GM18511 (cell line): ENCODE data around the gene WBP2NL.
"Not testable (repeated sequence)": the region's sequence is repeated elsewhere in the genome, so short reads cannot be mapped to it uniquely, and the experiment has no call there.

Source experiments
- ATAC-seq: cut with Tn5 transposase; IDR thresholded peaks from one replicate; pipeline ENCODE4 v1.9.1; 2021; ENCODE audit warnings: mild to moderate bottlenecking, moderate library complexity; ENCODE audit not compliant: unreplicated experiment

The WBP2NL gene, protein sequence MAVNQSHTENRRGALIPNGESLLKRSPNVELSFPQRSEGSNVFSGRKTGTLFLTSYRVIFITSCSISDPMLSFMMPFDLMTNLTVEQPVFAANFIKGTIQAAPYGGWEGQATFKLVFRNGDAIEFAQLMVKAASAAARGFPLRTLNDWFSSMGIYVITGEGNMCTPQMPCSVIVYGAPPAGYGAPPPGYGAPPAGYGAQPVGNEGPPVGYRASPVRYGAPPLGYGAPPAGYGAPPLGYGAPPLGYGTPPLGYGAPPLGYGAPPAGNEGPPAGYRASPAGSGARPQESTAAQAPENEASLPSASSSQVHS

DNA sequence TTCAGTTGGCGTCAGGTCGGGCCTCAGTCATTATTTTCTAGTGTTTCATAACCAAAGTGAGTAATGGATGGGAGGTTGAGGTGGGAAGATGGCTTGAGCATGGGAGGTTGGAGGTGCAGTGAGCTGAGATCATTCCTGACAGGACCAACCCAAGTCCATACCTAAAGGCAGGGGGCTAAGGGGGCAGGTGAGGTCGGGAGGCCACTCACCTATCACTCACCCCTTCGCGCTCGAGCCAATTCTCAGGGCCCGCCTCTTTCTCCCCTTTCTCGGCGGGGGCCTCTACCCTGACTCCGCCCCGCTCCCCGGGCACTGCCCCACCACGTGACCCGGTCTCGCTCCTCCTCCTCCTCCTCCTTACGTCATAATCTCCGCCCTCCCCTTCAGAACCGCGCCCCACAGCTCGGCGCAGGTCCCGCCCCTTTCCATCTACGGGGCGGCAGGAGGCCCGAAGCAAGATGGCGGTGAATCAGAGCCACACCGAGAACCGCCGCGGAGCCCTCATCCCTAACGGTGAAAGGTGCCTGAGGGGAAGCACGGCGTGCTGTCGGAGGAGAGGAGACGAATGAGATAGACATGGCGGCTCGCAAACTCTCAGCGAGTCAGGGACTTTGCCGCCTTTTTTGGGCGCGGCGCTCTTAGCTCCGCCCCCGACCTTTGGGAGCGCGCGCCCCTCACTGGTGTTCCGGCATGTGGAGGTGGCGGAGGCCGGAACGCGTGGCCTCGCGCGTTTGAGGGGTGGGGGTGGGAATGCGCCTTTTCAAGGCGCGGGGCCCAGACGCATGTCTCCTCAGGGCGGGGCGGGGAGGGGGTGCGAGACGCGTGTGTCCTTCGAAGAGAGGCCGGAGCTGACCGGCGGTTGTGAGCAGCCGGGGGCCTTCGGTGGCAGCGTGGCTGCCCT is at the start of gene WBP2NL:
Gene WBP2NL, plus strand, starts transcription at position 428 of the 901 bp plus-strand sequence. Its CDS starts 31 bp downstream, at position 459.
- ATAC-seq = peak; percentile 83

DNA sequence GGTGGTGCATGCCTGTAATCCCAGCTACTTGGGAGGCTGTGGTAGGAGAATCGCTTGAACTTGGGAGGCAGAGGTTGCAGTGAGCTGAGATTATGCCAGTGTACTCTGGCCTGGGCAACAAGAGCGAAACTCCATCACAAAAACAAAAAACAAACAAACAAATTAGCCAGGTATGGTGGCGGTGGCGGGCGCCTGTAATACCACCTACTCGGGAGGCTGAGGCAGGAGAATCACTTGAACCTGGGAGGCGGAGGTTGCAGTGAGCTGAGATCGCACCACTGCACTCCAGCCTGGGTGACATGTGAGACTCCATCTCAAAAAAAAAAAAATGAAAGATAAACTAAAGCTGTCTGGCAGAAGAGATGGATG is 49.7 kb upstream of the WBP2NL start:
- not testable (repeated sequence) for ATAC-seq

DNA sequence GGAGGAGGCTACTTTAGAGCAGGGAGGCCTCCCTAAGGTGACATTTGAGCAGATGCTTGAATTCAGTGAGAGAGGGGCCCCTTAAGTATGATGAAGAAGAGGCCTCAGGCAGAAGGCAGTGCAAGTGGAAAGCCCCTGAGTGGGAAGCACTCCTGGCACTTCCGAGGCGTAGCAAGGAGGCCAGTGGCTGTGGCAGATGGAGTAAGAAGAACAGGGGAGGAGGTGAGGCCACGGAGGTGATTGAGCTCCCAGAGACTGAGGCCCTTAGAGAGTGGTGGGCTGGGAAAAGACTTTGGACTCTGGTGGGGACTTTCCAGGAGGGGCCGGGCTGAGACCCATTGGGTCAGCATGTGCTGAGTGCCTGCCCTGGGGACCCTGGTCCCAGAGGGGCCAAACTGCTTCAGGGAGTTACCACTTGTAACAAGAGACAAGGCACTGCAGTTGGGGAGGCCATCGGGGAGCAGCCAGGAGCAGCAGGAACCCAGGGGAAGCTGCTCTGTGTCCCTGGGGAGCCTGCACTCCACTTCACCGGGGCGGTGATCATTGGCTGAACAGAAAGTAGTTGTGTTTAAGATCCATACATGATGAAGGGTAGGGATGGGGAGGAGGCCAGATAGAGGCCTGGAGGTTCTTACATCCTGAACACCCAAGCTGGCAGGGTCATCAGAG is 49.2 kb upstream of the WBP2NL start:
- no peak for ATAC-seq

DNA sequence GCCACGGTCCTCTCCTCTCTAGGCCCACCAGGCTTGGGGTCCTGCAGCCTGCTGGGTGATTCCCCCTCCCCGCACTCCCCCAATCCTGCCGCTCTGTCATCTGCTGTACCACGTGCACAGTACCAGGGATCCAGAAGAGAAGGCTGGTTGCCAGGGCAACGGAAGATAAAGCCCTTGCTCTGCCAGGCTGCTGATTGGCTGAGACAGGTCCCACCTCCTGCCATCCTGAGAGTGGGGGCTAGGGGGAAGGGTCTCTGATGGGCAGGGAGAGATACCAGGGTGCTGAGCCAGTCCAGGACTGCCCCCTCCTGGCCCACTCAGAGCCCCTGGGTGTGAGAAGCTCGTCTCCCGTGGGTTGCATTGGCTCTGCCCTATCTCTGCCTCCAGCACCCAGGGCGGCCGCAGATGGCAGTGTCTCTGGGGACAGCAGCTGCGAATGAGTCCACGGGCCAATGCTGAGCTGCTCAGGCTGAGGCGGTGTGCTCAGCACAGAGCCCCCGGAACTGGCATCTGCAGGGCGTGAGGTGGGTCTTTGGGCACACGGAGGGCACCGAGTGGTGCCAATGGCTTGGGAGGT is 46.6 kb upstream of the WBP2NL start, which contains the start of gene SMIM45:
Gene SMIM45, plus strand, starts transcription at position 253 of the 577 bp plus-strand sequence.
- ATAC-seq = no peak

DNA sequence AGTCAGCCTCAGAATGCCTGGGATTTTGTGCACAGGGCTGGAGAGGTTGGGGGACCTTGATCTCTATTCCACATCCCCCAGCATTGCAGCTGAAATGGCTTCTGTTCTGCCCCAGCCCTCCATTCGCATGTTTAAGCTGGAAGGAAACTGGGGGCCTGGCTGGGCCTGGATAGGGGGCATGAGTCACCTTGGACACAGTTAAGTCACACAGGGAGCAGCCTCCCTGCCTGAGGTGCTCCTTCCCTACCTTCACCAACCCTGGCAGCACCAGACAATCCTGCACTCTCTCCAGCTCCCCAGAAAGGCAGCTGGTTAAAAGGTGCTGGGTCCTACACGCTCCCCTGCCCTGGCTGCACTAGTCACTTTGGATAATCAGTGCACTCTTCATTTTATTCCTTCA is 45.9 kb upstream of the WBP2NL start:
- ATAC-seq = no peak

DNA sequence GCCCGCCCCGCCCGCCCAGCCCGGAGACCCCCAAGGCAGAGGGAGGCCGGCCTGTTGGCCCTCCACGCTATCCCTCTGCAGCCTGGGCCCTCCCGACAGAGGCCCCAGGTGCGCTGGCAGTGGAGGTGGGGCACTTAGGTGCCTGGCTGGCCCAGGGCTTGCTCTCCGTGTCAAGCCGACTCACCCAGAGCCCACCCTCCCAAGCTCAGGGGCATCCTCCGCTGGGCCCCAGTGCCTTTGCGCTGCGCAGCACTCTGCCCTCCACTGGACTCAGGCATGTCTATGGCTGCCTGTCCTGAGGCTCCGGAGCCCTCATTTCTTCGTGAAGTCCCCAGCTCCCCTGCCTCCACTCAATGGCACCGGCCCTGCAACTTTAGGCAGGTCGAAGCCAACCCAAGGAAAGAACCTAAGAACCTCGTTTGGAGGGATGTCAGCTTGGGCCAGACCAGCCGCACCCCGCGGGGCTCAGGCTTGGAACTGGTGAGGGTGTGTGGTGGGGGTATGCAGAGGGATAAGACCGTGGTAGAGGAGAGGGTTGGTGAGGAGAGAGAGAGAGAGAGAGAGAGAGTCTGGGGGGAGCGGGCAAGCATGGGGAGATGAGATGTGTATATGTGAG is 40.5 kb upstream of the WBP2NL start:
- ATAC-seq = no peak

DNA sequence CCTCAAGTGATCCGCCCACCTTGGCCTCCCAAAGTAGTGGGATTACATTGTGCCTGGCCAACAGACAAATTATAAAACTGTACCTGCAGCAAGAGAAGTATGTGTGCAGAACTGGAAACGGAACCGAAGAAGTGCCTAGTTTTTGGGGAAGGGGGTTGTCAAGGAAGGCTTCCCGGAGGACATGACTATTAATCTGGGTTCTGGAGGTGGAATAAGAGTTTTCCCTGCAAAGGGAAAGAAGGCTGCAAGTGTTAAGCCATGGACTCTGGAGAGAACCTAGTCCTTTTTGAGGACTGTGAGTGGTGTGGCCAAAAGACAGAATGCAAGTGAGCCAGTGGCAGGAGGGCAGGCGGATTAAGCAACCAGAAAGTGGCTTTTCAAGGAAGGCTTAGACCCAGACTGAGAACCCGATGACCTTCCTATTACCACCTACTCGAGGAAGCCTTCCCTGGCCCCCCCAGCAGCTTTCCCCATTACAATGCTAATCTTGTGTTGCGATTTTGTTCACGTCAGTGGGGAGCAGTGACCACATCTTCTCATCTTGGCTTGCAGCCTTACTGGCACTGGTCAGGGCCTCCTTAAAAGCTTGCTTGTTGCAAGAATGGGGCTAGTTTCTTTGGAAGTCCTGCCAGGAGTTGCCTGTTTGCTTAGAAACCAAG is 35.0 kb upstream of the WBP2NL start:
- no peak for ATAC-seq

DNA sequence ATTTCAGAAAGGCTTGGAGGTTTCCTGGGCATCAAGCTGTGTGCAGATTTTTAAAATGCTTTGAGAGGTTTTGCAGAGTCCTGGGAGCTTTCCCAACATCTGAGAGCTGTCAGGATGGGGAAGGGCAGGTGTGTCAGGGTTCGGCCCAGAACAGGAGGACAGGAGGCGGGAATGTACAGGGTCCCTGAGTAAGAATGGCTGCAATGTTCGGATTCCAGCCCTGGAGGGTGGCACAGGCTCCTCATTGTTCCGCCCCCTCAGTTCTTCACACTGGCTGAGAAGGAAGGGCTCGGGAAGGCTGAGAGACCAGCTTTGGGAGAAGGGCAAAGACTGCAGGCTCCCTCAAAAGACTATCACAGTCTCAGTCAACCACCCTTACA is 34.5 kb upstream of the WBP2NL start:
- no peak for ATAC-seq

DNA sequence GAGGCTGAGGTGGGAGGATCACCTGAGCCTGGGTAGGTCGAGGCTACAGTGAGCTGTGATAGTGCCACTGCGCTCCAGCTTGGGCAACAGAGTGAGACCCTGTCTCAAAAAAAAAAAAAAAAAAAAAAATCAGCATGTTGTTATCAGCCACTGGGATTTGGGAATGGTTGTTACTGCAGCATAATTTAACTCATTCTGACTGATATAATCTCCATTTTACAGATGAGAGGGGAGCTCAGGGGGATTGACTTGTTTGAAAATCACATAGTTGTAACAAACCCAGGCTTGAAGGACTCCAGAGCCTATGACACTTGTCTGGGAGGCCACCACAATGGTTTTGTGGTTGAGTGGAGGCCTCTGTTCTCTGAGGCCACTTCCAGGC is 32.4 kb upstream of the WBP2NL start:
- no peak for ATAC-seq

DNA sequence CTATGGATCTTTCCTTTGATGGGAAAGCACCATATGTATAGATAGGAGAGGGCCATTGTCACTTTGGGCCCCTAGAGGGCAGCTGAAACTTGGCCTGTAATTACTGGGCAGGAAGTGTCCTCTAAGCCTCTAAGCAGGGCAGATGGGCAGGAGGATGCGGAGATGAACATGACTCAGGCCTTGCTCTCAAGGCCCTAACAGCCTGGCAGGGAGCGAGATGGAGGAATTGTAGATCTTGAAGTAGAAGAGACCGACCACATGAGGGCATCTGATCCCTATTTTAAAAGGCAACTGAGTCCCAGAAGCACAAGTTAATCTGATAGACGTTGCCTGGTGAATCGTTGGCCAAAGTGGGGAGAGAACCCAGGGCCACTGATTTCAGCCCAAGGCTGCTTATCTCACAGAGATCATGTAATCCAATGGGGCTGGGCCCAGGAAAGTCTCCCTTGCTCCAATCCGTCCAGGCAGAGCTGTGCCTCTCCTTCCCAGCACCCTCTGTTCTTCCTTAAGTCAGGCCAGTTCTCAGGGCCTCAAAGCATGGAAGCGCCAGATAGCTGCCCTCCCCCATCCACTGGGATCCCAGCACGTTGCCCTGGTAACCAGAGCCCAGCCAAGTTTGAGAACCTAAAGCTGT is 31.9 kb upstream of the WBP2NL start:
- no peak for ATAC-seq

DNA sequence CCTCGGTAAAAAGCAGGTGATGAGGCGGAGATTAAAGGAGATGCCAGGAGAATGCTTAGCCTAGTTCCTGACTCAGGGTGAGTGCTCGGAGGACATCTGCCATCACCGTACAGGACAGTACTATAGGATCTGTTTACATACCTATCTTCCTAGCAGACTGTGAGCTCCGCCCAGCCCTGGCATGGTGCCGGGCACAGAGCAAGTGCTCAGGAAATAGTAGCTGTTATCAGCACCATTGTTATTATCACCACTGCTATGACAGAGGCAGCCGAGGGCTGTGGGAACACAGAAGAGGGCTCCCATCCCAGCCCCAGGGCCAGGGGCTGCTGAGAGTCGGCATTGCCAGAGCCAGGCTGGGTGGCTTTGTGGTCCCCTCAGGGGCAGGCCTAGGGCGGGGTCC is 30.0 kb upstream of the WBP2NL start:
- no peak for ATAC-seq

DNA sequence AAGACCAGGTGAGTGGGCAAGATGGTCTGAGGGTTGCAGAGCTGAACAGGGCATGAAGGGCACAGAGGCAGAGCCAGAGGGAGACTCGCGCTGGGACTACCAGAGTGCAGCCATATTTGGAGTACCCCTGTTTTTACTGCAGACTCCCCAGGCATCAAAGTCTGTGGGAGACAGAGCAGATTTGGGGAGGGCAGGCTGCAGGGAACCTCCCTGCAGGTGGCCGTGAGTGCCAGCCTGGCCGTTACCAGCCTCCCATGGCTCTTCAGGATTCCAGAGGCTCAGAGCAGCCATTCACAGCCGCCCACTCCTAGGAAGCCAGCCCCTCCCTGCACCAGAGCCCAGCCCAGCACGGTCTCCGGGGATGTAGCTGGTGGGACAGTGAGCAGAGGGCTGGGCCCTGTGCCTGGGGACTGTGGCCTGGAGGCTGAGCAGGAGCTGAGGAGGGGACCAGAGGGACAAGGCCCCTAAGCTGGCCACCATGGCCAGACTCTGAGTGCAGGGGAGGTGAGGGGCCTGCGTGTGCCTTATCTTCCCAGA is 29.4 kb upstream of the WBP2NL start, which contains the start of gene SEPTIN3:
Gene SEPTIN3, plus strand, starts transcription at position 334 of the 537 bp plus-strand sequence. CDS start 2,050 bp downstream, outside the sequence.
- no peak for ATAC-seq

DNA sequence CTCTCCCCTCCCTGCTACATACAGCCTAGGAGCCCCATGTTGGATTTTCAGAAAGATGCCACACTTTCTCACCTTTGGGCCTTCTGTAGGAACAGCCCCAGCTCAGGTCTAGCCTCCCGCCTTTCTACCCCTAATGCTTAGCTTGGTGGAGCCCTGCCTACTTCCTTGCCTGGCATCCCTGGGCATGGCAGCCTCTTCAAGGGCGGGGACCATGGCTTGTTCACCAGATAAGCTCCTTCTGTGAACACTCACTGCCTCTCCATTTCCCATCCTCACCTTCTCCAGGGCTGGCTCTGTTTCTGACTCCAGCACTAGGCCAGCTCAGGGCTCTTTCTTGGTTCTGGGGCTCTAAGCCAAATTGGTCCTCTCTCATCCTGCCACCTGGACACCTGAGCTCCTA is 28.0 kb upstream of the WBP2NL start:
- ATAC-seq = no peak

DNA sequence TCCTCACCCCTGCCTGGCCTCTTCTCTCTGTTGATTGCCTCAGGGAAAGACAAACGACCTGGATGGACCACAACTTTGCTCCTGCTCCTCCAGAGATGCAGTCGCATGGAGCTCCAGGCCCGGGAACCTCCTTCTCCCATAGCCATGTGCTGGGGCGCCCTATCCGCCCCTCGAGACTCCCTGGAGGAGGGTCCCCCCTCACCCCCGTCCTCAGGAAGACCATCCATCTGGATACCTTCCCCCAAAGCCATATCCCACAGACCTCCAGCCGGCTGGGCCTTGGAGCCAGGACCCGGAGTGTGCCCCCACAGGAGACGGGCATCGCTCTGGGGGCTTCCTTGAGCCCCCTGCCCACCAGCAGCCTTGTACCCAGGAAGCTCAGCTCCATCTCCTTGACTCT is 27.2 kb upstream of the WBP2NL start:
- ATAC-seq = no peak

DNA sequence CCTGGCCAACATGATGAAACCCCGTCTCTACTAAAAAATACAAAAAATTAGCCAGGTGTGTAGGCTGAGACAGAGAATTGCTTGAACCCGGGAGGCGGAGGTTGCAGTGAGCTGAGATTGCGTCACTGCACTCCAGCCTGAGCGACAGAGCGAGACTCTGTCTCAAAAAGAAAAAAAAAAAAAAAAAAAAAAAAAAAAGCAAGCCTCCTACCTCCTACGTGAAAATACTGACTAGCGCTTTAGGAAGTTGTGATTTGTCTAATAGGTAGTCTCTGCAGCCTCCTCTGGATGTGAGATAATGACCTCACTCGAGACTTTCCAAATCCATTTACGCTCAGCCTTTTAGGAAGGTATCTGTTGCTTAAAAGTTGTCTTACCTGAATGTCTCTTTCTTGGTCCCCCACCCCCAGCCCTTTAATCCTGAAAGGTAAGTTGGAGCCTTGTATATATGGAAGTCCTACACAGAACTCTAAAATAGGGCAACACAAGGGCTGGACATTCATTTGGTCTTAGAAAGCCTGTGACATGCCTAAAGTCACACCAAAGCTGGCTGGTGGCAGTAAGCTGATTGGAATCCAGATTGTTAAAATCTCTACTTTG is 23.8 kb upstream of the WBP2NL start:
- ATAC-seq = no peak

DNA sequence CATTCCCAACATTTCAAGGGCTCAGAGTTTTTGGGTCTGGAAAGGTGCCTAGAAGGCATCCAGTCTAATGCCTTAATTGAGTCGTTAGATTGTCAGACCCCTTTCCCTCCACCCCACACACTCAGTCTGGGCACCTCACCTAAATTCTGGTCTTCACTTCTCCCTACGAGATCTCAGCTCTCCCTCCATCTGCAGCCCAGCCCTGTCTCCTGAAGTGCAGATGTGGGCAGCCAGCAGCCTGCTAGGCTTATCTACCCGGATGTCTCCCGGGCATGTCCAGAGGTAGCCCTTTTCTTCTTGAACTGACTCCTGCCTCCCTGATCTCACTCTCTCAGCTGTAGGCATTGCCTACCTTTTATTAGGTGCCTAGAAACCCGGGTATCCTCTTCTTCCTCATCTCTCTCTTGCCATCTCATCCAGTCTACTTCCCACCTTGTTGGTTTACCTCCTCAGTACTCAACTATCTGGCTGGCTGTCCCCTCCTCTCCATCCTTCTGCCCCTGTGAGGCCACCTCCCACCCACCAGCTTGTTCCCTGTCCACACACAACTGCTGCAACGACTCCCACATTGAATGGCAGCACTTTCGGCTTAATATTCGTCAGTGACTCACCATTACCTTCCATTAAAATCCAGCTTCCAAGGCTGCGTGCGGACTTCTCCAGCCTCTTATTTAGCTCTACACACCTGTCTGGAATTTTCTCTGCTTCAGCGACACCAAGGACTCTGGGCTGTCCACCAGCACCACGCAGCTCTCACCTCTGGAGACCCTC is 23.1 kb upstream of the WBP2NL start:
- no peak for ATAC-seq

DNA sequence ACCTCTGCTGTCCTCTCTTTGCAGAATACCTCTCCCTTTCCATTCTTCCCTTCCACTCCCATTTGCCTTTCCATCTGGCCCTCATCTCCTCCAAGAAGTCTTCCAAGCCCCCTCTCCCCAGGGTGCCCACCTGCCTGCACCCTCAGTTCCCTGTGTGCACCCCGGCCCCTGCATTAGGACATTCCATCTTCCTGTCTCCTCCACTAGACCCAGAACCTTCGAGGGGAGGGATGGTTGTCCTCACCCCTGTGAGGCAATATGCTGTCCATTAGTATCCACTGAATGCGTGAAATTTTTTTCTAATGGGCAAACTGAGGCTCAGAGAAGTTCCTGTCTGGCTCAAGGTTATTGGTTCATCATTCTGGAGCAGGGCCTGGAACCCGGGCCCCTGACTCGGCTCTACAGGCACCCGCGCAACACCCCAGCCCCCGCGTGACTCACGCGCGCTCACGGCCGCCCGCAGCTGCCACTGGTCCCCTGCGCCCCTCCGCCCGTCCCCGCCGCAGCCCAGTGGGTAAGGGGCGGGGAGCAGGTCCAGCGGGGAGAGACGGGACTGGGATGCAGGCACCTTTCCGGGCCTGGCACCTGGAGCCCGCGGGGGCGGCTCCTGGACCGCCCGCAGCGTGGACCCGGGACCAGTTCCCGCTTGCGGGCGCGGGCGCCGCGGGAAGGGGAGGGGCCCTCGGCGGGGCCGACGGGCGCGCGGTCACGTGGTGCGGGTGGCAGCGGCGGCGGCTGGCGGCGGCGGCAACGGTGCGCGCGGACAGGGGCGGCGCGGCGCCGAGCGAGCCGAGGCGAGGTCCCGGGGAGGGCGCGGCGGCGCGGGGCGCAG is 22.3 kb upstream of the WBP2NL start:
- ATAC-seq = no peak
